Measurements from ENCODE around the gene SLC15A5. TPM values are rescaled to one million over a fixed set of nuclear protein-coding genes. Genes with fewer than 3 reads are reported as not detected.

SLC15A5 gene, protein sequence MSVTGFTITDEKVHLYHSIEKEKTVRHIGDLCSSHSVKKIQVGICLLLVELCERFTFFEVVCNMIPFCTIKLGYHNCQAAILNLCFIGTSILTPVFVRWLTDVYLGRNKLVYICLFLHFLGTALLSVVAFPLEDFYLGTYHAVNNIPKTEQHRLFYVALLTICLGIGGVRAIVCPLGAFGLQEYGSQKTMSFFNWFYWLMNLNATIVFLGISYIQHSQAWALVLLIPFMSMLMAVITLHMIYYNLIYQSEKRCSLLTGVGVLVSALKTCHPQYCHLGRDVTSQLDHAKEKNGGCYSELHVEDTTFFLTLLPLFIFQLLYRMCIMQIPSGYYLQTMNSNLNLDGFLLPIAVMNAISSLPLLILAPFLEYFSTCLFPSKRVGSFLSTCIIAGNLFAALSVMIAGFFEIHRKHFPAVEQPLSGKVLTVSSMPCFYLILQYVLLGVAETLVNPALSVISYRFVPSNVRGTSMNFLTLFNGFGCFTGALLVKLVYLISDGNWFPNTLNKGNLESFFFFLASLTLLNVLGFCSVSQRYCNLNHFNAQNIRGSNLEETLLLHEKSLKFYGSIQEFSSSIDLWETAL
- not detected in 2 replicates for total RNA-seq (2014; rRNA removed; shearing (Covaris generic))

DNA sequence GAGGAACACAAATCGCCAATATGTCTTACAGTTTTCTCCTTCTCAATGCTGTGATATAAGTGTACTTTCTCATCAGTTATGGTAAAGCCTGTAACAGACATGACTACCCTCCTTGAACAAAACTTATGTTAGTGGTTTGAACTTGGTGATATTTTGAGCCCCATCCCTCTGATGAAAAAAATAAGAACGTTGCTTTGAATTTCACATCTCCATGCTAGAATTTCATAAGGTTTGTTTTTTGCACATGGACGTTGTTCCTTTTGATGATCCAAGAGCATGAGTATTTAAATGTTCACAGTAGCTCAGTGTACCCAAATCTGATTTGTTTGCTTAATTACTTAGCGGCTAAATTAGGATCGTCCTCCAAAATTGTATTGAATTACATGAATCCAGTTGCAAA lies at the start of gene SLC15A5:
TSS of gene SLC15A5 (minus strand) at position 101 of the 400 bp plus-strand sequence. CDS start at position 101, 0 bp downstream.
- no peaks in the 10 kb centered on the region for H3K9me3 ChIP-seq (replicated peaks)
- H3K36me3 ChIP-seq: no peaks in the 10 kb centered on the region
- H3K4me1 ChIP-seq (replicated peaks): no peaks in the 10 kb centered on the region
- H3K27ac ChIP-seq: no peak within 1 kb of the TSS
- H3K4me3 ChIP-seq: no peak within 1 kb of the TSS
- no peak for DNase-seq (ENCODE audit: low read depth in 1 of 2, low spot score in 2 of 2)
- H3K27me3 ChIP-seq (replicated peaks): no peaks in the 10 kb centered on the region

DNA sequence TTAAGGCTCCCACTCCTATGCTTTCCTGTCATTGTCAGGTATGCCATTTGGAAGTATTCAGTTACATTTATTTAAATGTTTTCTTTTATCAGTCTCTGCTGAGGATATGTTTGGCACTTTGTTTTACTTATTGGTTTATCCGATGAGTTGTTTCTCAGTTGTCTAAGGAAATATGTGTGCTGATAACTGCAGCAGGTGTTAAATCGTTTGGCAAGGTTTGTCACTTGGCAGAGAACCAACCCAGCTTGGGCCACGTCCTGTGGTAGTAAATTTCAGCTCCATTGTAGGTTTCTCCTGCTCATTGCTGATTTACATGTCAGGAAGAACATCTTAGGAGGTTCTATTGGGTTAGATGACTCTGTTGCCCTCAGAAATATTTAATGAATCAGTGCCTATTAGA lies 47.9 kb upstream of the SLC15A5 start:
- Histone ChIP-seq H3K36me3 (no peaks in the 10 kb centered on the region), H3K4me3 (no peak overlapping the region), H3K27ac (no peak overlapping the region), H3K9me3 (replicated peaks) (no peaks in the 10 kb centered on the region), H3K27me3 (replicated peaks) (no peaks in the 10 kb centered on the region), H3K4me1 (replicated peaks) (no peaks in the 10 kb centered on the region)
- no peak for DNase-seq (ENCODE audit: low read depth in 1 of 2, low spot score in 2 of 2)

DNA sequence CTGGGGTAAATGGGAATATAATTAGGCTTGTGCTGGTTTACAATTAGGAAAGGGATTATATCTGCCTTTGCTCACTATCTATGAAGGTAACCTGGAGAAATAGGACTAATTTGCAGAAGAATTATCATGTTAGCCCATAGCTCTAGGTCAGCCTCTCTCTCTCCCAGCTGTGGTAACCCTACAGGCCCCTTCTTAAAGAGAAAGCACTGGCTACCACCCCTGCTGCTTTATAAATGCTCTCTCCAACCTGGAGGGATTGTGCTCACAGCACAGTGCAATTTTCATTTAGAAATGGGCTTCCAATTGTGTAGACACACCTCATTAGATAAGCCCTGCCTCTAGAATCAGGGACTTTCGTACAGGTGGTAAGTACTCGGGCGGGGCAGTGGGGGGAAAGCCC lies 47.3 kb upstream of the SLC15A5 start:
- Histone ChIP-seq H3K4me1 (replicated peaks) (no peaks in the 10 kb centered on the region), H3K4me3 (no peak overlapping the region), H3K27ac (no peak overlapping the region), H3K9me3 (replicated peaks) (no peaks in the 10 kb centered on the region), H3K36me3 (no peaks in the 10 kb centered on the region), H3K27me3 (replicated peaks) (no peaks in the 10 kb centered on the region)
- DNase-seq (ENCODE audit: low read depth in 1 of 2, low spot score in 2 of 2): no peak

DNA sequence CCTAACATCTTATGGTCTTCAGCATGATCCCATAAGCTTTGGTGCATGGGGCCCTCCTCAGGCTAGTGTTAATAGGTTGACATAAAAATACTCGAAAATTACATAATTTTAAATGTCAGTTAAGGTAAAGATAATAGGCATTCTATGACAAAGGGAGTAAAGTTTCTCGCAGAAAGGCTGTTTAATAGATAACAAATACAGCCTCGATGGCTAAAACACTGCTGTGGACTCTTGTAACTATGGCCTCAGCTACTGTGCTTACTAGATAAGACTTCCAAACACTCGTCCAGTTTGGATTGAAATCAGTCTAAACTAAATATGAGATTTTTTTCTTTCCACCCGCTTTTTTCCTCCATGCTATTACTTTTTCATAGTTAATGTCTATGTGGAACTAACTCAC lies 46.8 kb upstream of the SLC15A5 start:
- Histone ChIP-seq H3K4me1 (replicated peaks) (no peaks in the 10 kb centered on the region), H3K27me3 (replicated peaks) (no peaks in the 10 kb centered on the region), H3K9me3 (replicated peaks) (no peaks in the 10 kb centered on the region), H3K36me3 (no peaks in the 10 kb centered on the region), H3K27ac (no peak overlapping the region), H3K4me3 (no peak overlapping the region)
- DNase-seq (ENCODE audit: low read depth in 1 of 2, low spot score in 2 of 2): no peak

DNA sequence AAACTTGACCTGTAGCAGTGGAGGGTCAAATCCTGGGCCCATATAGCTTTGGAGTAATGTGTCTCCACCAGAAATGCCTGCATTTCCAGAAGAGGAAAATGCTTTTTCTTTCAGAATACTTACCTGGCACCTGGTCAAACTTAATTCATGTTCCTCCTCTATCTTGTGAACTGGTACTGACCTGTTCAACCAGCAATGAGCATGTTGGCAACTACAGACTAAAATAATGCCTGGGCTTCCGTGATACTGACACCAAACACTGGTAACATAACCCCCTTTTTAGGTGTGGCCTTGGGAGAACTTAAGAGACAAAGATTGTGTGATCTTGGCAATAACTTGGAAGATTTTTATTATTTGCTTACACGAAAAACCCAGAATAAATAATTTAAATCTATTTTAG lies 46.2 kb upstream of the SLC15A5 start:
- no peaks in the 10 kb centered on the region for H3K27me3 ChIP-seq (replicated peaks)
- H3K4me3 ChIP-seq: no peak overlapping the region
- no peak overlapping the region for H3K27ac ChIP-seq
- DNase-seq (ENCODE audit: low read depth in 1 of 2, low spot score in 2 of 2): no peak
- H3K36me3 ChIP-seq: no peaks in the 10 kb centered on the region
- H3K4me1 ChIP-seq (replicated peaks): no peaks in the 10 kb centered on the region
- H3K9me3 ChIP-seq (replicated peaks): no peaks in the 10 kb centered on the region

DNA sequence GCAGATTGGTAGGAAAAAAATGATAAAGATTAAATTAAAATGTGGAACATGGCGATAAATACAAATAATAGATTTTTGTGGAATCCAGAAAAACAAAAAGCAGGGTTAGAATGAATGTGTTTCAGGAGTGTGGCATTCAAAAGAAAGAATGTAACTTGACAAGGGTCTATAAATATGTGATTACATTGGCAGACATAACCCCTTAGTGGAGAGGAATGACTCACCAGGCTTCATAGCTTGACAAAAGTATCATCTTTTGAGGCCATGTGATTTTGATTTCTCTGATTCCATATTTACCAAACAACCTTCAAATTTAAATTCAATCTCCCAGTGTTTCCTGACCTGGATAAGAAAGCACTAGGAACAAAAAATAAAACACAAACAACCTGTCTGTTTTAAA lies 45.5 kb upstream of the SLC15A5 start:
- Histone ChIP-seq H3K27ac (no peak overlapping the region), H3K27me3 (replicated peaks) (no peaks in the 10 kb centered on the region), H3K36me3 (no peaks in the 10 kb centered on the region), H3K4me1 (replicated peaks) (no peaks in the 10 kb centered on the region), H3K9me3 (replicated peaks) (no peaks in the 10 kb centered on the region), H3K4me3 (no peak overlapping the region)
- no peak for DNase-seq (ENCODE audit: low read depth in 1 of 2, low spot score in 2 of 2)

DNA sequence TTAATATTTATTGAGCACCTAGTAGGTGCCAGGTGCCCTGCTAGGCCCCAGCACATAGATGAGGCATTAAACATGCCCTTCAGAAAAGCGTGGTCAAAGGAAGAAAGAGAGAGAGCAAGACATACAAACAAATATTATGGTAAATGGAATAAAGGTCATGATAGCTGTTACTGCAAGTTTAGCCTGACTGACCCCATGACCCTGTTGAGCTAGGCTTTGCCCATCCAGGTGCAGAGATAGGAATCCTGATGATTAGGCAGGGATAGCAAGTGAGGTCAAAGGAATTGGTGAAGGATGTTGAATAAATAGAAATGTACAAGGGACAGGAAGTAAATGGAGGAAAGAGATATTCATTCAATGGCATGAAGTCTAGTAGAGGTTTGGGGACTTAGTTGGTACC lies 33.4 kb upstream of the SLC15A5 start:
- Histone ChIP-seq H3K4me1 (replicated peaks) (no peaks in the 10 kb centered on the region), H3K36me3 (no peaks in the 10 kb centered on the region), H3K27ac (no peak overlapping the region), H3K27me3 (replicated peaks) (no peaks in the 10 kb centered on the region), H3K9me3 (replicated peaks) (no peaks in the 10 kb centered on the region), H3K4me3 (no peak overlapping the region)
- DNase-seq (ENCODE audit: low read depth in 1 of 2, low spot score in 2 of 2): no peak

DNA sequence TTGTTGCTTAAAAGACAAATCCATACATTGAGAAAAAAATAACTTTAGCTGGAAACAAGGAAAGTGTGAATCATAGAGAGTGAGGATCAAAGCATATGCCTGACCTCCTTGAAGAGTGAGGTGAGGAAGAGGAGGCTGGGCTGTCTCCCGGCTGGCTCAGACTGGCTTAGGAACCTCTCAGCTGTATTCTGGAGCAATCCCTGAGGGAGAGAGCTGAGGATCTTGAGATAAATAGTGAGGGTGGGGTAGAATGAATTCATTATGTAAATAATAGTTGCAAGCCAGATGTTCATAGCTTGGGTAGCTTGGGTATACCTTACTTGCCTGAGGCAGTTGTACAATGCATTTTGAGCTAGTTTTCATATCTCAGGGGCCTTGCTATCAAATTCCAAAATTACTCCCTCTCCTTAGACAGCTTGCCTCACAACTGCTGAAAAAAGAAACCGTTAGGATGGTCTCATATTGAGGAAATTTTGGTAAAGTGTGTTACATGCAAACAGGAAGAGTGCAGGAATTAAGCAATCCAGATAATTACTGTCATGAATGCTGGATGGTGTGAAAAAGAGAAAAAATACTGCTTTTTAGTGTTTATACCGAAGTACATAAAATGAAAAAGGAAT lies 30.5 kb upstream of the SLC15A5 start:
- H3K9me3 ChIP-seq (replicated peaks): no peaks in the 10 kb centered on the region

DNA sequence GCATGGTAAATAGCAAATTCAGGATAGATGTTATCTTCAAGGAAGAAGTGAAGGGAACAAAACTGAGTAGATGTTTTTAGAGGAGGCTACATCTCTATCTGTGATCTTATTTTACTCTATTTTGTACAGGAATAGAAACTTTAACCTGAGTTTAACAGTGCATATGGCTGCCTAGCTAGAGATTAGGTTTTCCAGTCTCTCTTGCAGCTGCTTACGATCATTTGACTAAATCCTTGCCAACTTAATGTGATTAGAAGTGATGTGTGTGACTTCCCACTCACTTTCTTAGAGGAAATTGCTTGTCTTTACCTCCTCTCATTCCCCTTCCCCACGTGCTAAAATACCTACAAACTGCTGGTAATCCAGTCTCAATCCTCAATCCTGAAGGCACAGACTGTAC lies 26.5 kb upstream of the SLC15A5 start:
- Histone ChIP-seq H3K27me3 (replicated peaks) (no peaks in the 10 kb centered on the region), H3K36me3 (no peaks in the 10 kb centered on the region), H3K9me3 (replicated peaks) (no peaks in the 10 kb centered on the region), H3K4me1 (replicated peaks) (no peaks in the 10 kb centered on the region), H3K4me3 (no peak overlapping the region), H3K27ac (no peak overlapping the region)
- DNase-seq (ENCODE audit: low read depth in 1 of 2, low spot score in 2 of 2): no peak

More for the DNA sequence above, 30.5 kb upstream of the SLC15A5 start:
- H3K4me1 ChIP-seq (replicated peaks): no peaks in the 10 kb centered on the region
- no peak overlapping the region for H3K27ac ChIP-seq
- no peaks in the 10 kb centered on the region for H3K36me3 ChIP-seq
- no peak overlapping the region for H3K4me3 ChIP-seq
- DNase-seq (ENCODE audit: low read depth in 1 of 2, low spot score in 2 of 2): no peak
- no peaks in the 10 kb centered on the region for H3K27me3 ChIP-seq (replicated peaks)

DNA sequence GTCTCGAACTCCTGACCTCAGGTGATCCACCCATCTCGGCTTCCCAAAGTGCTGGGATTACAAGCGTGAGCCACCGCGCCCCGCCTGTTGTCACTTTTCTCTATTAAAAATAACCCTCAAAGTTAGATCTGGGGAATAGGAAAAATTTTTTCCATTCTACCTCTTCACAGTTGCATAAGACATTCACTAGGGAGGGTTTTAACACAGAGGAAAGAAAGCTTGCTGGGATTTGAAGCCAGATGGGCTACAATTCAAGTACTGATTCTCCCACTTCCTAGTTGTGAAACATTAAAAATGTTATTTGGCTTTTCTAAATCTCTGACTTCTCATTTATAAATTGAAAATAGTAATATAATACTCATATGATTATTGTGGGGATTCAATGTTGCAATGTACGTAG lies 23.3 kb upstream of the SLC15A5 start:
- Histone ChIP-seq H3K36me3 (no peaks in the 10 kb centered on the region), H3K9me3 (replicated peaks) (no peaks in the 10 kb centered on the region), H3K27me3 (replicated peaks) (no peaks in the 10 kb centered on the region), H3K4me1 (replicated peaks) (no peaks in the 10 kb centered on the region), H3K27ac (no peak overlapping the region), H3K4me3 (no peak overlapping the region)
- DNase-seq (ENCODE audit: low read depth in 1 of 2, low spot score in 2 of 2): no peak

DNA sequence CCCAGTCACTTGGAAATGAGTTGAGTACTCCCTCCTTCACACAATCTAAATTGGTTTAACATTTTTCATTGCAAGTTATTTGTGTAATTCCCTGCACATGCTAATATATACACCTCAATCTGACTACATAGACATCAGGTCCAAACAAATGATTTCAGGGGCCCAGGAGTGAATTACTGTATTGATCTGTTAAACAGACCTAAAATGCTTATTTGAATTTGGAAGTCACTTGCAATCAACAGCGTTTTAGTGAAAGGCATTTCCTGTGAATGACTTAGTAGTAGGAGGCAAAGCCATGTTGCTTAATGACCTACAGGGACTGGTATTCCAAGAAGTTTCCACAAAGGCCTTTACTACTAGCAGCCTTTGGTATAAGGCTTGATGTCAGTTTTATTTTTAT lies 22.6 kb upstream of the SLC15A5 start:
- H3K27ac ChIP-seq: no peak overlapping the region
- DNase-seq (ENCODE audit: low read depth in 1 of 2, low spot score in 2 of 2): no peak

DNA sequence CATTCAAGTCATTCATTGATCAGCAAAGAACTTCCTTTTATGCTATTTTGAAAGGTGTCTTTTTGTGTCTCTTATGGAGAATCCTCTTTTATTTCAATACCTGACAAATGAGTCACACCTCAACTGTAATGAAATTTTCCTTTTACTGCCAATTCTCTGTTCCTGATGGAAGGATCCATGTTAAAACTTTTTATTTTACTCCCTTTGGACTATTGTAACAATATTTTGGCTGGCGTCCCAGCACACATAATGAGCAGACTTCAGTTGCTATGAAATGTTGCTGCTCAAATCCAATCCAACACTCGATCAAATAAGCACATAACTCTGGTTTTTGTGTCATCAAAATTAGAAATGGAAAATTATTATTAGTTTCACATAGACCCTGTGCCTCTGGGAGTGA lies 21.9 kb upstream of the SLC15A5 start:
- H3K4me3 ChIP-seq: no peak overlapping the region
- no peaks in the 10 kb centered on the region for H3K4me1 ChIP-seq (replicated peaks)
- no peaks in the 10 kb centered on the region for H3K36me3 ChIP-seq
- H3K27ac ChIP-seq: no peak overlapping the region
- DNase-seq (ENCODE audit: low read depth in 1 of 2, low spot score in 2 of 2): no peak
- H3K27me3 ChIP-seq (replicated peaks): no peaks in the 10 kb centered on the region
- H3K9me3 ChIP-seq (replicated peaks): no peaks in the 10 kb centered on the region

More for the DNA sequence above, 22.6 kb upstream of the SLC15A5 start:
- no peak overlapping the region for H3K4me3 ChIP-seq
- H3K36me3 ChIP-seq: no peaks in the 10 kb centered on the region
- H3K27me3 ChIP-seq (replicated peaks): no peaks in the 10 kb centered on the region
- no peaks in the 10 kb centered on the region for H3K4me1 ChIP-seq (replicated peaks)
- no peaks in the 10 kb centered on the region for H3K9me3 ChIP-seq (replicated peaks)

DNA sequence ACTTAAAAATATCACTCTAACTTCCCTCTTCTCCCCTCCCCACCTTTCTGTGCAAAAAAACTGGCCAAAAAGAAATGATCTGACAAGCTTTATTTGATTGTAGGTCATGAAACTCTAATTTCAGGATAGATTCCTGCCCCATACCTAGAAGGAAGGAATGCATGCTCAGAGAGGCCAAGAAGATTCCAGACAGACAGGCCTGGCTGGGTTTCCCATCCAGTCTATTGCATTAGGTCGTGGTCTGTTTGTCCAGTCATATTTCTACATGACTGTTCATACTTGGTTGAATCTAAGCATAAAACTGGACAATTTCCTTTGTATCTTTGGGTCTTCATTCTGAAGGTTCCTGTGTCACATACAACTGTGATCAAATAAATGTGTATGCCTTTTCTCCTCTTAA lies 20.0 kb upstream of the SLC15A5 start:
- no peak for DNase-seq (ENCODE audit: low read depth in 1 of 2, low spot score in 2 of 2)
- H3K9me3 ChIP-seq (replicated peaks): no peaks in the 10 kb centered on the region
- H3K27me3 ChIP-seq (replicated peaks): no peaks in the 10 kb centered on the region
- H3K36me3 ChIP-seq: no peaks in the 10 kb centered on the region
- H3K27ac ChIP-seq: no peak overlapping the region
- H3K4me3 ChIP-seq: no peak overlapping the region
- H3K4me1 ChIP-seq (replicated peaks): no peaks in the 10 kb centered on the region

DNA sequence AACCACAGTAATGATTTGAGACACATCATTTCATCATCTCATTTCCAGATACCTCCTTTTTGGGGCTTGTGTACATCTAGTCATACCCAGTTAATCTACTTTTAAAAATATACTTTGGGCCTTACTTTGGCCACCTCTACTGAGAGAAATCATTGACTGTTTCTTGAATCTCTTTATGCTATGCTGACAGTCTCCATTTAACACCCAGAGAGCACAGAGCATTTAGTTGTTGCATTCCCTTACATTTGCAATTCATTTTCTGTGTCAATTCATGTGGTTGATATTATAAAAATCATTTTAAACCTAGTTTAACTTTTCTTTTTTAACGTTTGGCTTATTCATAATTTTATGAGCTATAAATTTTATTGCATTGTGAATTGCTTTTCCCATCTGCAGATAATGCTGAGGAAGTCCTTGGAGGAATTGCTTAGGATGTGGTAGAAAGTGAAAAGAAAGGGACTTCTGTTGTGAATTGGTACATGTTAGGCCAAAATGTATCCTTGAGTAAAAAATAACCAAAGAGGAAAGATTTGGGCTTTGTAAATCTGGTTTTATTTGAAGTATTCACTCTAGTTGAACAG lies 17.0 kb upstream of the SLC15A5 start:
- Histone ChIP-seq H3K36me3 (no peaks in the 10 kb centered on the region), H3K9me3 (replicated peaks) (no peaks in the 10 kb centered on the region), H3K27ac (no peak overlapping the region), H3K27me3 (replicated peaks) (no peaks in the 10 kb centered on the region), H3K4me1 (replicated peaks) (no peaks in the 10 kb centered on the region), H3K4me3 (no peak overlapping the region)
- no peak for DNase-seq (ENCODE audit: low read depth in 1 of 2, low spot score in 2 of 2)
